ENCODE measurements around the gene ELANE.
"Not testable (repeated sequence)": the region's sequence is repeated elsewhere in the genome, so short reads cannot be mapped to it uniquely, and the experiment has no call there.

Gene ELANE

GRCh38 chr19:829129-829758 lies 22.9 kb upstream of the ELANE start:
- Histone ChIP-seq H3K4me1 (ENCODE audit: control insufficient read depth, insufficient read depth, low read length) (no peaks in the 10 kb centered on the region), H3K4me3 (ENCODE audit: low read depth, low read length) (no peak overlapping the region), H3K9ac (ENCODE audit: low read depth, low read length) (no peak overlapping the region)

GRCh38 chr19:831407-832369 lies 20.4 kb upstream of the ELANE start:
- Histone ChIP-seq H3K36me3 (ENCODE audit: control insufficient read depth, insufficient read depth, low read length) (no peaks in the 10 kb centered on the region), H3K27ac (ENCODE audit: low read depth, low read length) (no peak overlapping the region)

More at GRCh38 chr19:829129-829758, 22.9 kb upstream of the ELANE start:
- no peaks in the 10 kb centered on the region for H3K36me3 ChIP-seq (ENCODE audit: control insufficient read depth, insufficient read depth, low read length)
- no peaks in the 10 kb centered on the region for H3K9me3 ChIP-seq (ENCODE audit: control insufficient read depth, insufficient read depth, low read length)
- H3K27ac ChIP-seq (ENCODE audit: low read depth, low read length): no peak overlapping the region
- no peaks in the 10 kb centered on the region for H3K27me3 ChIP-seq (ENCODE audit: control insufficient read depth, insufficient read depth, low read length)

GRCh38 chr19:834216-834615 lies 17.9 kb upstream of the ELANE start:
- H3K27me3 ChIP-seq (ENCODE audit: control insufficient read depth, insufficient read depth, low read length): no peaks in the 10 kb centered on the region
- no peak overlapping the region for H3K4me3 ChIP-seq (ENCODE audit: low read depth, low read length)
- H3K9me3 ChIP-seq (ENCODE audit: control insufficient read depth, insufficient read depth, low read length): no peaks in the 10 kb centered on the region
- no peaks in the 10 kb centered on the region for H3K36me3 ChIP-seq (ENCODE audit: control insufficient read depth, insufficient read depth, low read length)
- H3K4me1 ChIP-seq (ENCODE audit: control insufficient read depth, insufficient read depth, low read length): no peaks in the 10 kb centered on the region
- H3K9ac ChIP-seq (ENCODE audit: low read depth, low read length): no peak overlapping the region
- H3K27ac ChIP-seq (ENCODE audit: low read depth, low read length): no peak overlapping the region

More at GRCh38 chr19:831407-832369, 20.4 kb upstream of the ELANE start:
- H3K9me3 ChIP-seq (ENCODE audit: control insufficient read depth, insufficient read depth, low read length): no peaks in the 10 kb centered on the region
- no peaks in the 10 kb centered on the region for H3K27me3 ChIP-seq (ENCODE audit: control insufficient read depth, insufficient read depth, low read length)
- no peak overlapping the region for H3K9ac ChIP-seq (ENCODE audit: low read depth, low read length)
- H3K4me1 ChIP-seq (ENCODE audit: control insufficient read depth, insufficient read depth, low read length): no peaks in the 10 kb centered on the region
- no peak overlapping the region for H3K4me3 ChIP-seq (ENCODE audit: low read depth, low read length)

- Histone ChIP-seq H3K9ac (ENCODE audit: low read depth, low read length) (no peak overlapping the region), H3K4me3 (ENCODE audit: low read depth, low read length) (no peak overlapping the region), H3K27ac (ENCODE audit: low read depth, low read length) (no peak overlapping the region), H3K4me1 (ENCODE audit: control insufficient read depth, insufficient read depth, low read length) (no peaks in the 10 kb centered on the region), H3K27me3 (ENCODE audit: control insufficient read depth, insufficient read depth, low read length) (no peaks in the 10 kb centered on the region), H3K9me3 (ENCODE audit: control insufficient read depth, insufficient read depth, low read length) (no peaks in the 10 kb centered on the region), H3K36me3 (ENCODE audit: control insufficient read depth, insufficient read depth, low read length) (no peaks in the 10 kb centered on the region)
Measured at GRCh38 chr19:835210-835810, 16.8 kb upstream of the ELANE start.

- no peaks in the 10 kb centered on the region for H3K36me3 ChIP-seq (ENCODE audit: control insufficient read depth, insufficient read depth, low read length)
- H3K4me3 ChIP-seq (ENCODE audit: low read depth, low read length): no peak within 1 kb of the TSS
- no peaks in the 10 kb centered on the region for H3K9me3 ChIP-seq (ENCODE audit: control insufficient read depth, insufficient read depth, low read length)
- no peaks in the 10 kb centered on the region for H3K4me1 ChIP-seq (ENCODE audit: control insufficient read depth, insufficient read depth, low read length)
- no peak within 1 kb of the TSS for H3K27ac ChIP-seq (ENCODE audit: low read depth, low read length)
- no peak within 1 kb of the TSS for H3K9ac ChIP-seq (ENCODE audit: low read depth, low read length)
- peaks cover 15% of the 10 kb centered on the region for H3K27me3 ChIP-seq (ENCODE audit: control insufficient read depth, insufficient read depth, low read length)
Measured at GRCh38 chr19:840519-841206, 11.4 kb upstream of the ELANE start, which contains the start of gene PRTN3. TSS of gene PRTN3 (plus strand) at chr19:840999. CDS start at chr19:841009, 10 bp downstream.

- not testable (repeated sequence) for H3K9me3 ChIP-seq (ENCODE audit: control insufficient read depth, insufficient read depth, low read length); H3K4me3 ChIP-seq (ENCODE audit: low read depth, low read length); H3K36me3 ChIP-seq (ENCODE audit: control insufficient read depth, insufficient read depth, low read length); H3K9ac ChIP-seq (ENCODE audit: low read depth, low read length); H3K4me1 ChIP-seq (ENCODE audit: control insufficient read depth, insufficient read depth, low read length); H3K27ac ChIP-seq (ENCODE audit: low read depth, low read length)
- H3K27me3 ChIP-seq (ENCODE audit: control insufficient read depth, insufficient read depth, low read length): peaks cover 15% of the 10 kb centered on the region
Measured at GRCh38 chr19:842802-843179, 9.3 kb upstream of the ELANE start.

- Histone ChIP-seq H3K9ac (ENCODE audit: low read depth, low read length) (no peak overlapping the region), H3K4me3 (ENCODE audit: low read depth, low read length) (peak overlapping the region; percentile 32; the same call in 1 of the 2 replicates)
Measured at GRCh38 chr19:843180-843835, 8.8 kb upstream of the ELANE start.

GRCh38 chr19:843836-844545 lies 8.1 kb upstream of the ELANE start:
- peaks cover 15% of the 10 kb centered on the region for H3K27me3 ChIP-seq (ENCODE audit: control insufficient read depth, insufficient read depth, low read length)
- peak overlapping the region; percentile 32; the same call in 1 of the 2 replicates for H3K4me3 ChIP-seq (ENCODE audit: low read depth, low read length)
- H3K27ac ChIP-seq (ENCODE audit: low read depth, low read length): no peak overlapping the region
- H3K4me1 ChIP-seq (ENCODE audit: control insufficient read depth, insufficient read depth, low read length): no peaks in the 10 kb centered on the region
- H3K36me3 ChIP-seq (ENCODE audit: control insufficient read depth, insufficient read depth, low read length): no peaks in the 10 kb centered on the region
- H3K9me3 ChIP-seq (ENCODE audit: control insufficient read depth, insufficient read depth, low read length): no peaks in the 10 kb centered on the region
- no peak overlapping the region for H3K9ac ChIP-seq (ENCODE audit: low read depth, low read length)

More at GRCh38 chr19:843180-843835, 8.8 kb upstream of the ELANE start:
- no peaks in the 10 kb centered on the region for H3K9me3 ChIP-seq (ENCODE audit: control insufficient read depth, insufficient read depth, low read length)
- no peaks in the 10 kb centered on the region for H3K36me3 ChIP-seq (ENCODE audit: control insufficient read depth, insufficient read depth, low read length)
- peaks cover 15% of the 10 kb centered on the region for H3K27me3 ChIP-seq (ENCODE audit: control insufficient read depth, insufficient read depth, low read length)
- no peaks in the 10 kb centered on the region for H3K4me1 ChIP-seq (ENCODE audit: control insufficient read depth, insufficient read depth, low read length)
- H3K27ac ChIP-seq (ENCODE audit: low read depth, low read length): no peak overlapping the region

- Histone ChIP-seq H3K4me3 (ENCODE audit: low read depth, low read length) (no peak overlapping the region), H3K27me3 (ENCODE audit: control insufficient read depth, insufficient read depth, low read length) (peaks cover 15% of the 10 kb centered on the region), H3K36me3 (ENCODE audit: control insufficient read depth, insufficient read depth, low read length) (no peaks in the 10 kb centered on the region), H3K9ac (ENCODE audit: low read depth, low read length) (no peak overlapping the region), H3K27ac (ENCODE audit: low read depth, low read length) (no peak overlapping the region), H3K9me3 (ENCODE audit: control insufficient read depth, insufficient read depth, low read length) (no peaks in the 10 kb centered on the region), H3K4me1 (ENCODE audit: control insufficient read depth, insufficient read depth, low read length) (no peaks in the 10 kb centered on the region)
Measured at GRCh38 chr19:844546-844971, 7.5 kb upstream of the ELANE start.
